Measurements from ENCODE around the gene EIF6. TPM values are rescaled to one million over a fixed set of nuclear protein-coding genes. Genes with fewer than 3 reads are reported as not detected.
"Not testable (repeated sequence)": the region's sequence is repeated elsewhere in the genome, so short reads cannot be mapped to it uniquely, and the experiment has no call there.

The EIF6 gene
- total RNA-seq, 1 donor from 2014 or later: 72.6 TPM

- H3K27me3 ChIP-seq (ENCODE audit: low read depth): no peaks in the 10 kb centered on the region
- no peak overlapping the region for H3K4me3 ChIP-seq
- TF ChIP-seq, protein P1, sequence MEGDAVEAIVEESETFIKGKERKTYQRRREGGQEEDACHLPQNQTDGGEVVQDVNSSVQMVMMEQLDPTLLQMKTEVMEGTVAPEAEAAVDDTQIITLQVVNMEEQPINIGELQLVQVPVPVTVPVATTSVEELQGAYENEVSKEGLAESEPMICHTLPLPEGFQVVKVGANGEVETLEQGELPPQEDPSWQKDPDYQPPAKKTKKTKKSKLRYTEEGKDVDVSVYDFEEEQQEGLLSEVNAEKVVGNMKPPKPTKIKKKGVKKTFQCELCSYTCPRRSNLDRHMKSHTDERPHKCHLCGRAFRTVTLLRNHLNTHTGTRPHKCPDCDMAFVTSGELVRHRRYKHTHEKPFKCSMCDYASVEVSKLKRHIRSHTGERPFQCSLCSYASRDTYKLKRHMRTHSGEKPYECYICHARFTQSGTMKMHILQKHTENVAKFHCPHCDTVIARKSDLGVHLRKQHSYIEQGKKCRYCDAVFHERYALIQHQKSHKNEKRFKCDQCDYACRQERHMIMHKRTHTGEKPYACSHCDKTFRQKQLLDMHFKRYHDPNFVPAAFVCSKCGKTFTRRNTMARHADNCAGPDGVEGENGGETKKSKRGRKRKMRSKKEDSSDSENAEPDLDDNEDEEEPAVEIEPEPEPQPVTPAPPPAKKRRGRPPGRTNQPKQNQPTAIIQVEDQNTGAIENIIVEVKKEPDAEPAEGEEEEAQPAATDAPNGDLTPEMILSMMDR (IDR thresholded peaks at IDR 0.05): no peak
- no peaks in the 10 kb centered on the region for H3K9me3 ChIP-seq
- intact Hi-C loops (cut with DNase I): no loop called here
- DNase-seq (no peak), ATAC-seq (no peak)
- H3K36me3 ChIP-seq: peaks cover 10% of the 10 kb centered on the region
- peaks cover 15% of the 10 kb centered on the region for H3K4me1 ChIP-seq
- no peak overlapping the region for H3K27ac ChIP-seq
Measured at GRCh38 chr20:35260426-35260825, 24.1 kb downstream of the EIF6 start.

DNA sequence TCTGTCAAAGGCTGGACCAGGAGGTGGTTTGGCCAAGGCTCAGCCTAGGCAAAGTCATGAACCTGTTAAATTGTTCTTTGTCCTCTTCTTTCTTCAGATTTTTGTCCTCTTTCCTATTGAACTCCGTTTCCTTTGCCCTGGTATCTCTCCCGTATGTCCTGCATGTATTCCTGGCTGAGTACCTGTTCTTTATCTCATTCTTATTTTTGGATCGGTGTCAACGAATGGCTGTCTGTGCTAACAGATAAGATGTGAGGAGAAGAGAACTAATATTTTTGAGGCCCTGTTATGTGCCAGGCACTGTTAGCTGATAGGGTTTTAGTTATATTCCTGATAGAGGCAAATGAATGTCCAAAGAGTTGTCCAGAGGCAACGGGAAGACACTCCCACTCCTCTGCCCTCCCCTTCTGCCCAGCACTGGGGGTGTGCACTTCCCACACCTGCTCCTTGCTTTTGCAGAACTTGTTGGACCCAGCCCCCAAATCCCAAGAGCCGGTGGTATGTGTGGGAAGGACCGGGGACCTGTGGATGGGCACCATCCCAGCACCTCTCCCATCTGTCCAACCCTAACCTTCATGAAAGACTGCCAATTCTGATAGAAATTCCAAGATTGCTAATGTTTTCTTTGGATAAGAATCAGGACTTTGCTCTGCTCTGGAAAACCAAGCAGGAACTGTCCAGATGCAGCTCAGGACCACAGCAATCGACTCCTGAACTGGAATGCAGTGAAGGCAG, 27.2 kb downstream of the EIF6 start:
- no peak overlapping the region for H3K27ac ChIP-seq
- TF ChIP-seq, protein P1 (IDR thresholded peaks at IDR 0.05): no peak
- intact Hi-C loops (cut with DNase I): no loop called here

GRCh38 chr20:35254448-35254999, 30.0 kb downstream of the EIF6 start:
- no peaks in the 10 kb centered on the region for H3K27me3 ChIP-seq (ENCODE audit: low read depth)
- no peak overlapping the region for H3K27ac ChIP-seq
- no peak for ATAC-seq
- H3K9me3 ChIP-seq: no peaks in the 10 kb centered on the region
- no peaks in the 10 kb centered on the region for H3K4me1 ChIP-seq
- intact Hi-C loops (cut with DNase I): no loop called here
- TF ChIP-seq, protein P1 (IDR thresholded peaks at IDR 0.05): no peak
- H3K4me3 ChIP-seq: no peak overlapping the region
- peaks cover 7% of the 10 kb centered on the region for H3K36me3 ChIP-seq
- DNase-seq: no peak

More for the DNA sequence above, 27.2 kb downstream of the EIF6 start:
- ATAC-seq (no peak), DNase-seq (no peak)
- peaks cover 3% of the 10 kb centered on the region for H3K4me1 ChIP-seq
- no peaks in the 10 kb centered on the region for H3K9me3 ChIP-seq
- peaks cover 7% of the 10 kb centered on the region for H3K36me3 ChIP-seq
- H3K4me3 ChIP-seq: no peak overlapping the region
- H3K27me3 ChIP-seq (ENCODE audit: low read depth): no peaks in the 10 kb centered on the region

DNA sequence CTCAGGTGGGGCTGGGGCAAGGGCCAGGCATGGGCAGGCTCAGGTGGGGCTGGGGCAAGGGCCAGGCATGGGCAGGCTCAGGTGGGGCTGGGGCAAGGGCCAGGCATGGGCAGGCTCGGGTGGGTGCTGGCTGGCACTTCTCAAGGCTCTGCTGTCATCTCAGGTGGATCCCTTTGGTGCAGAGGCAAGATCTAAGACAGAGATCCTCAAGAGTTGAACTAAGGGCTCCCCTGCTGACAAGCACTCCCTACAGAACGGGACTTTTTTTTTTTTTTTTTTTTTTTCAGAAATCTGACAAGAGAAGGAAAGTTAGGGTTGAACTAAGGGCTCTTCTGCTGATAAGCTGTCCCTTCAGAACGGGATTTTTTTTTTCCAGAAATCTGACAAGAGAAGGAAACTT, 31.6 kb downstream of the EIF6 start:
- TF ChIP-seq, protein P1 (IDR thresholded peaks at IDR 0.05): no peak
- Histone ChIP-seq H3K27ac (no peak overlapping the region), H3K27me3 (ENCODE audit: low read depth) (no peaks in the 10 kb centered on the region), H3K9me3 (no peaks in the 10 kb centered on the region), H3K36me3 (peaks cover 7% of the 10 kb centered on the region), H3K4me3 (no peak overlapping the region), H3K4me1 (no peaks in the 10 kb centered on the region)
- DNase-seq: no peak
- no peak for ATAC-seq
- intact Hi-C loops (cut with DNase I): no loop called here

GRCh38 chr20:35252598-35252997, 32.0 kb downstream of the EIF6 start:
- H3K27ac ChIP-seq; ATAC-seq; DNase-seq; H3K4me1 ChIP-seq; H3K9me3 ChIP-seq; H3K27me3 ChIP-seq (ENCODE audit: low read depth); intact Hi-C loops (cut with DNase I); H3K36me3 ChIP-seq; H3K4me3 ChIP-seq: not testable (repeated sequence)

- Histone ChIP-seq H3K4me3 (no peak overlapping the region), H3K9me3 (no peaks in the 10 kb centered on the region), H3K27ac (no peak overlapping the region), H3K4me1 (no peaks in the 10 kb centered on the region), H3K27me3 (ENCODE audit: low read depth) (no peaks in the 10 kb centered on the region), H3K36me3 (peaks cover 7% of the 10 kb centered on the region)
- ATAC-seq (peak; percentile 41 to 57), DNase-seq (no peak)
- TF ChIP-seq, protein P1 (IDR thresholded peaks at IDR 0.05): no peak
- intact Hi-C loops (cut with DNase I): no loop called here
Measured at GRCh38 chr20:35252037-35252461, 32.5 kb downstream of the EIF6 start.

Data from lower lobe of right lung (tissue), 2 donors.